ENCODE data around the gene OR51B2.
A peak's percentile ranks its signal among the peaks of the same experiment; 100 is the strongest.
"Not testable (repeated sequence)": the region's sequence is repeated elsewhere in the genome, so short reads cannot be mapped to it uniquely, and the experiment has no call there.

The OR51B2 gene

DNA sequence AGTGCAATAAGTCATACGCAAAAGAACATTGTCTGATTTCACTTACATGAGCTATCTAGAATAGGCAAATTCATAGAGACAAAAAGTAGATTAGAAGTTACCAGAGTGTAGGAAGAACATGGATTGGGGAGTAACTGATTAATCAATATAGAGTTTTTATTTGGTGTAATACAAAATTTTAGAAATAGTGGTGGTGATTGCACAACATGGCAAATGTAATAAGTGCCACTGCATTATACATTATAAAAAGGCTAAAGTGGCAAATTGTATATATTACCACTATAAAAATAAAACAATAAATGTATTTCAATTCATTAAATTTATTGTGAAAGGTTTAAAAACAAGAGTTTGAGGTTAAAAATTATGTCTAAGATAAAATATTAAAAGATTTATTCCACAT is 13.7 kb downstream of the OR51B2 start:
- no peak for DNase-seq

GRCh38 chr11:5307256-5308019 is 16.7 kb downstream of the OR51B2 start:
- DNase-seq: no peak

GRCh38 chr11:5304046-5304445 is 20.1 kb downstream of the OR51B2 start:
- DNase-seq: no peak

DNA sequence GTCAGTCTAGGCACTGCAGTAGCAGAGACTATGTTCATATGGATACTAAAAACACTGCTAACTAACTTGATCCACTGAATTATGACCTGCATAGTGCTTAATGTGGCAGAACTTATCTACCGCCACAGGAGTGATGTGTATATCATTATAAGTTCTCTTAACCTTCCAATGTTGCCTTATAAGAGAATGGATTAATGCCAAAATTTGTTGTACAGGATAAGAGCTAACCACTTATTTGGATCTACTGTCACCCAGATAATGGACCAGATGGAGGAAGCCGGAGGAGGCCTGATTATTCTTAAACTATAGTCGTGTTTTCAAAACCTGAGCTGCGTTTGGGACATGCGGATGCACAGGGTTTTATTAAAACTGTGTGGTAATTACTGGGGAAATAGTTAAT is 20.5 kb downstream of the OR51B2 start:
- DNase-seq: no peak

- DNase-seq: no peak
Observed at GRCh38 chr11:5301846-5302245, 22.3 kb downstream of the OR51B2 start, which contains the start of gene OR51B4. Gene OR51B4, minus strand, starts transcription at chr11:5301946. Its CDS starts 0 bp downstream, at chr11:5301946.

- no peak for DNase-seq
Observed at GRCh38 chr11:5300251-5300650, 23.8 kb downstream of the OR51B2 start.

- no peak for DNase-seq
Observed at GRCh38 chr11:5298451-5298850, 25.6 kb downstream of the OR51B2 start.

GRCh38 chr11:5297721-5298323 is 26.3 kb downstream of the OR51B2 start:
- DNase-seq: no peak

- not testable (repeated sequence) for DNase-seq
Observed at GRCh38 chr11:5294342-5294995, 29.6 kb downstream of the OR51B2 start.

GRCh38 chr11:5293028-5293427 is 31.1 kb downstream of the OR51B2 start:
- DNase-seq: no peak

DNA sequence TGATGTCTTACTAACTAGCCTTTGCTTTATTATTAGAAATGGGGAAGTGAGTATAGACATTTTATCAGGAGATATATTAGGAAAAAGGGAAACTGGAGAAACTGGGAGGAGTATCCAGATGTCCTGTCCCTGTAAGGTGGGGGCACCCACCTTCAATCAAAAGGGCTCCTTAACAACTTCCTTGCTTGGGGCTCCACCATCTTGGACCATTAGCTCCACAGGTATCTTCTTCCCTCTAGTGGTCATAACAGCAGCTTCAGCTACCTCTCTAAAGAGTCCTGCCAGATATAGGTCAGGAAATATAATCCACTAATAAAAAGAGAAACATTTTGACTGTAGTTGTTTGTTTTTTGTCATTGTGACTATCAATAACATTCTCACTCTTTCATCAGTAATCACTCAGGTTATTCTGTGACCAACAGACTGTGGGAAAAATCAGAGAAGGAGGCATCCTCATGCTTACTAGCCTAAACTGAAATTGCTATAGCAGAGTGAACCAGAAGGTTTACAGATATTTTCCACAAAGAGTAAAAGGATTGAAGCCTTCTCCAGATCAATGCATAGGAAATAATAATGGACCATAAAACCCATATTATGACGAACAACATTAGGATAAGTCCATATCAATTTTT is 32.8 kb downstream of the OR51B2 start:
- peak; percentile 7 for DNase-seq

DNA sequence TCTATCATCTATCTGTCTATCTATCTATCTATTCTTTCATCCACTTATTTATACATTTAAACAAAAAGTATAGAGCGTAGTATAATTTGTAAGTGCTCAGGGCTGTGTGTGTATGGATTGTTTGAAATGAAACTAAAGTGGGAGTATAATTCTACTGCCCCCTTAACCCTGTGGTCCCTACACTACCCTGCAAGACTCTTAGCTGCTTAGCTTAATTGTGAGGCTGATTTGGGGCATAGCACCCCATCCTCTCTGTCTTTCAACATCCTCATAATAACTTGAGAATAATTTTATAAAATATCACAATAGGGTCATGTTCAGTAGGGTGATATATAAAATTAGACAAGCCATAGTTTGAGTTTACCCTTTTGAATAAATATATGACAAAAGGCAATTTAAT is 34.0 kb downstream of the OR51B2 start:
- DNase-seq: no peak

- DNase-seq: no peak
Observed at GRCh38 chr11:5289696-5290095, 34.4 kb downstream of the OR51B2 start.

DNA sequence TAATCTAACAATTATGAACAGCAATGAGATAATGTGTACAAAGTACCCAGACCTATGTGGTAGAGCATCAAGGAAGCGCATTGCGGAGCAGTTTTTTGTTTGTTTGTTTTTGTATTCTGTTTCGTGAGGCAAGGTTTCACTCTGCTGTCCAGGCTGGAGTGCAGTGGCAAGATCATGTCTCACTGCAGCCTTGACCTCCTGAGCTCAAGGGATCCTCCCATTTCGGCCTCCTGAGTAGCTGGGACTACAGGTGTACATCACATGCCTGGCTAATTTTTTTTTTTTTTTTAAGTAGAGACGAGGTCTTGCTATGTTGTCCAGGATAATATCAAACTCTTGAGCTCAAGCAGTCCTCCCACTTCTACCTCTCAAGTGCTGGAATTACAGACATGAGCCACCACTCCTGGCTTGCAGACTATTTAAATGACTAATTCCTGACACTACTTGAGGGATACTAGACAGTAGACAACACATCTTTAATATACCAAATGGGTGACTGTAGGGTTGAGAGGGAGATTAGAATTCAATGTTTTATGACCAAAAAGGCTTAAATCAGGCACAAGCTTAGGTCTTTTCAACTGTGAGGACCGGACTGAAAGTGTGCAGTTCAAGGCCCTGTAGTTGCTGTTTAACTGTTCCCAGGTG is 35.1 kb downstream of the OR51B2 start:
- DNase-seq: no peak

DNA sequence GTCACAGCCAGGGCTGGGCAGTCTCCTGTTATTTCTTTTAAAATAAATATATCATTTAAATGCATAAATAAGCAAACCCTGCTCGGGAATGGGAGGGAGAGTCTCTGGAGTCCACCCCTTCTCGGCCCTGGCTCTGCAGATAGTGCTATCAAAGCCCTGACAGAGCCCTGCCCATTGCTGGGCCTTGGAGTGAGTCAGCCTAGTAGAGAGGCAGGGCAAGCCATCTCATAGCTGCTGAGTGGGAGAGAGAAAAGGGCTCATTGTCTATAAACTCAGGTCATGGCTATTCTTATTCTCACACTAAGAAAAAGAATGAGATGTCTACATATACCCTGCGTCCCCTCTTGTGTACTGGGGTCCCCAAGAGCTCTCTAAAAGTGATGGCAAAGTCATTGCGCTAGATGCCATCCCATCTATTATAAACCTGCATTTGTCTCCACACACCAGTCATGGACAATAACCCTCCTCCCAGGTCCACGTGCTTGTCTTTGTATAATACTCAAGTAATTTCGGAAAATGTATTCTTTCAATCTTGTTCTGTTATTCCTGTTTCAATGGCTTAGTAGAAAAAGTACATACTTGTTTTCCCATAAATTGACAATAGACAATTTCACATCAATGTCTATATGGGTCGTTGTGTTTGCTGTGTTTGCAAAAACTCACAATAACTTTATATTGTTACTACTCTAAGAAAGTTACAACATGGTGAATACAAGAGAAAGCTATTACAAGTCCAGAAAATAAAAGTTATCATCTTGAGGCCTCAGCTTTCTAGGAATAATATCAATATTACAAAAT is 35.8 kb downstream of the OR51B2 start:
- DNase-seq: no peak

GRCh38 chr11:5286901-5287300 is 37.2 kb downstream of the OR51B2 start:
- no peak for DNase-seq

DNA sequence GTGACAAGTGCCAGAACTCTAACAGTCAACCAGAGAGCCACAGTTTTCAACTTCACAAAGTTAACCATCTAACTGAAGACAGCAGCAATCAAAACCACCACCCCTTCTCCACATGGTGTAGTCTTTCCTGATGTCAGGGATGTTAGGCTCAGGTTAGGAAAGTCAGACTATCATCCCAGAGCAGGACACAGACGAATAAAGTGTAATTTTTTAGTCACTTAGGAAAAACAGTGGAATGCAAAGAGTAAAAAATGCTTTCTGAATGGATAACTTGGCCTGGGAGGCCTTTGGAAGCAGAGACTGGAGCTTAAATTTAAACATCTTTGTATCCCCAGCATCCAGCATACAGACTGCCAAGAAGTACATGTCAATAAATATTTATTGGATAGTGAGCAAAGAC is 37.7 kb downstream of the OR51B2 start:
- no peak for DNase-seq

- DNase-seq: no peak
Observed at GRCh38 chr11:5285703-5286340, 38.3 kb downstream of the OR51B2 start.

DNA sequence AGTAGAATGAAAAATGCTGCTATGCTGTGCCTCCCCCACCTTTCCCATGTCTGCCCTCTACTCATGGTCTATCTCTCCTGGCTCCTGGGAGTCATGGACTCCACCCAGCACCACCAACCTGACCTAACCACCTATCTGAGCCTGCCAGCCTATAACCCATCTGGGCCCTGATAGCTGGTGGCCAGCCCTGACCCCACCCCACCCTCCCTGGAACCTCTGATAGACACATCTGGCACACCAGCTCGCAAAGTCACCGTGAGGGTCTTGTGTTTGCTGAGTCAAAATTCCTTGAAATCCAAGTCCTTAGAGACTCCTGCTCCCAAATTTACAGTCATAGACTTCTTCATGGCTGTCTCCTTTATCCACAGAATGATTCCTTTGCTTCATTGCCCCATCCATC is 39.5 kb downstream of the OR51B2 start:
- DNase-seq: no peak

DNA sequence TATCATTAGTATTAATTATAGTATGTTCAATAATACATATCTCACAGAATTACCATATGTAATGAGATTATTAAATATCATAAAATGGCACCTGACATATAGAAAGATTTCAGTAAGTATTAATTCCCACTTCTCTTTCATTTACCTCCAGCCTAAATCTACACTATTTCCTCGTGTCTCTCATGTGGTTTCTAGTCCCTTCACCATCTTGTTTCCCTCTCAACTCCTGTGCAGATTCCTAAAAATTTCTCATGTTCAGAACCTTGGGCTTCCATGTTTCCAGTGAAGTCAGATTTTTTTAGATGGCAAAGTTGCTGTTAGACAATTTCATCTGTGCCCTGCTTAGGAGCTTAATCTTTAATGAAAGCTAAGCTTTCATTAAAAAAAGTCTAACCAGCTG is 40.2 kb downstream of the OR51B2 start:
- no peak for DNase-seq

DNA sequence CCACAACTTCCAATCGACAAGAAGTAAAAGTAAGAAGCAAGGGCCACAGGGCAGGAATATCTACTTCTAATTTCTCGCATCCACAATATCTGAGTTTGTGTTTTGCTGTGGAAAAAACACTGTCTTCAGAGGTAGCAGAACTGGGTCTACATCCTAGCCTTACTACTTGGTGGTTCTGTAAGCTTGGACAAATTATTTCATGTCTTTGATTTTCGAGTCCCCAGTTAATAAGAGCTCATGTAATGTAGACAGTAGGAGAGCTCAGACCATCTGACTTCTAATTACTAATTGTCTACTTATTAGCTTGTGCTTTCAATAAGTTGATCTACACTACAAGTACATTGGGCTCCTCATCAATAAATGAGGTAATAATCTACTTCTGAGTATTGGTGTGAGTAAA is 41.0 kb downstream of the OR51B2 start:
- DNase-seq: no peak

- no peak for DNase-seq
Observed at GRCh38 chr11:5282628-5283027, 41.5 kb downstream of the OR51B2 start.
